GM18873 (cell line): Measurements from ENCODE around the gene COA6.
"Not testable (repeated sequence)": the region's sequence is repeated elsewhere in the genome, so short reads cannot be mapped to it uniquely, and the experiment has no call there.

Source experiments
- ATAC-seq: cut with Tn5 transposase; IDR thresholded peaks from one replicate; pipeline ENCODE4 v1.9.1; 2021; ENCODE audit warnings: mild to moderate bottlenecking, moderate library complexity, moderate number of reproducible peaks; ENCODE audit not compliant: unreplicated experiment, low FRiP score

Gene COA6

DNA sequence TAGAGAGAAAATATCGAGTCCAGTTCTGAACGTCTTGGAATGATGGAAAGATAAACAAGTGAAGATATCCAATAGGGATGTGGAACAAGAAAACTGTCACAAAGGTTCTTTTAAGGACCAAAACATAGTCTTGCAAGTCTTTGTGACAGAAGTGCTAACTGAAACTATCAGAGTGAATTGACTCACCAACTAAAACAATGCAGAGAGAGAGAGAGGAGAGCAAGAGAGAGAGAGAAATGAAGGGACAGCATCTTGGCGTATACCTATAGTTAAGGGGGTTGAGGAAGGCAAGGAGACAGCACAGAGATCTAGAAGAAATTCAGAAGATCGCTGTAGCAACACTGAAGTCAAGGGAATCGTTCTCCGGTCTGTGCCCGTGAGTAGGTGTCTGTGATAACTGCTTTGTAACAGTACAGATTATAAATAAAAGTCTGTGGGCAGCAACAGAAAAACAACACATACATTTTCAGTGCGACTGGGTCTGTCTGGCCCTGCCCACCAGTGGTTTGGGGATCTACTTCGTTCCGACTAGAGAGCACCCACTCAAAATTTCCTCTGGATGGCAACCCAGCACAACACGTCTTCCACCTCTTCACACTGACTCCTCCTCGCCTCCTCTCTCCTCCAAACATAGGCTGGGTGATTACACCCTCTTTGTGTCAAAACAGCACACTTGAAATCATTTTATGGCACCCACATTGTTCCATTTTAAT, 4.8 kb upstream of the COA6 start:
- ATAC-seq, result no peak

- ATAC-seq, result no peak
Measured at GRCh38 chr1:234369033-234369430, 4.2 kb upstream of the COA6 start.

GRCh38 chr1:234369784-234370183, 3.5 kb upstream of the COA6 start:
- no peak for ATAC-seq

DNA sequence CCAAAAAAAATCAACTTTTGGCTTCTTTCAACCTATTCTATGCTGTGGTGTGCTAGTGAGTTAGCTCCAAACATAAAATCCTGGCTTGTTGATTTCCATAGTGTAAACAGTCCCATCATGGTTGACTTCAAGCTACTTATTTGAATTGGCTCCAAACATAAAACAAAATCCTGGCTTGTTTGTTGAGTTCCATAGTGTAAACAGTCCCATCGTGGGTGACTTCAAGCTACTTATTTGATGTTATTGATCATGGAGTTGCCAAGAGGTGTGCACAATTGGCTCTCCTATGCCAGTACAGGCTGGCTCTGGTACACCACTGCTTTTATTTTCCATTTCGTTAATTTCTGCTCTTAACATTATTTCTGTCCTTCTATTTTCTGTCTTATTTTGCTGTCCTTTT, 1.8 kb upstream of the COA6 start:
- no peak for ATAC-seq

DNA sequence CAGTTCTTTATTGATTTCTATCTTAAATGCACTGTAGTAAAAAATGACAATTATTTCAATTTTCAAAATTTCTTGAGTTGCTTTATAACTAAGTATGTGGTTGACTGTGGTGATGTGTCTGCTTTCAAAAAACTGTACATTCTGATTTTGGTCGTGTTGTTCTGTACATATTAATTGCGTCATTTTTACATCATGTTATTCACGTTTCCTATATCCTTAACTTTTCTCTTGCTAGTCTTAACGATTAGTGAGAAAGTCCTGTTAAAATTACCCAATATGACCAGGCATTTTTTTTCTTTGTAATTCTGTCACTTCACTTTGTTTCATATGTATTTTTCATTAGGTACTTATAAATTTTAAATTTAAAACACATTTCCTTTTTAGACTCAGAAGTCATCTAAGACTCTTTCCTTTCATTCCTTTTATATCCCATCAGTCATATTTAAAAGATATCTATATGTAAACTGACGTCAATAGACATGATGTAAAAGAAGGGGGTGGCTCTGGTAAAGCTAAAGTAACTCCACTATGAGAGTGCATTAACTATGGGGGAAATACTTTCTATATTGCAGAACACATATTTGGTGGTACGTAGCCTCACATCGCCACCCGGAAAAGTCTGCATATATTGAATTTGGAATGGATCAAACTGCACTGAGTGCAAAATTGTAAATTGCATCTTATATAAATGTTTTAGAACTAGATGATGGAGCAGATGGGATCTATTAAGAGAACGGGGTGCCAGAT, 1.1 kb upstream of the COA6 start:
- ATAC-seq, result no peak

DNA sequence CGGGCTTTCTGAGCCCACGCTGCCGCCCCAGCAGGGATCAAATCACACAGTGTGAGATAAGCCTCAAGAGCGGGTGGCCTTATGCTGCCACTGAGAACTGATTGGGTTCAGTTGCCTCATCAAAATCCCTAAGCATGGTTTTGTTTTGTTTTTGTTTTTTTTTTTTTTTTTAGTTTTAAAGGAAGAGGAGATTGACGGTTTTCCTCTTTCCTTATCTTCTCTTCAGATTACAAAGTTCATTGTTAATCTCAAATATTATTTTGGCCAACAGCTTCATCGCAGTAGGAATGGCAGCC, 651 bp downstream of the COA6 start:
- peak; percentile 15 for ATAC-seq

DNA sequence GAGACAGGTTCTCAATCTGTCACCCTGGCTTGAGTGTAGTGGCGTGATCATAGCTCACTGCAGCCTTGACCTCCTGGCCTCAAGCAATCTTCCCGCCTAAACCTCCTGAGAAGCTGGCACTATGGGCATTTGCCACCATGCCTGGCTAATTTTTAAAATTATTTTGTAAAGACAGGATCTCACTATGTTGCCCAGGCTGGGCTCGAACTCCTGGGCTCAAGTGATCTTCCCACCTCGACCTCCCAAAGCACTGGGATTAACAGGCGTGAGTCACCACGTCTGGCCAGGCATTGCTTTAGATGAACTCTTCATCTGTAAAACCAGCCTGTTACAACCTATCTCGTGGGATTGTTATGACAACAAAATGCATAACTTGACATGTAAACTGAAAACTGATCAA, 2.4 kb downstream of the COA6 start:
- no peak for ATAC-seq

DNA sequence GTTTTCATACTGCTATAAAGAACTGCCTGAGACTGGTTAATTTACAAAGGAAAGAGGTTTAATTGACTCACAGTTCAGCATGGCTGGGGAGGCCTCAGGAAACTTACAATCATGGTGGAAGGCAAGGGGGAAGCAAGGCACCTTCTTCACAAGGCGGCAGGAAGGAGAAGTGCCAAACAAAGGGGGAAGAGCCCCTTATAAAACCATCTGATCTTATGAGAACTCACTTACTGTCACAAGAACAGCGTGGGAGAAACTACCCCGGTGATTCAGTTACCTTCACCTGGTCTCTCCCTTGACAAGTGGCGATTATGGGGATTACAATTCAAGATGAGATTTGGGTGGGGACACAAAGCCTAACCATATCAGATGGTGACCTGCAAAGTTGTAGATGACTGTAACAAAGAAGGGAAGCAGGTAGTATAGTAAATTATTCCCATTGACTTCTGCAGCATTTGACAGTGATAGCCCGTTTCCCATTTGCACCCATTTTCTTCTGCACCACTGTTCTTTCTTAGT, 6.4 kb downstream of the COA6 start:
- not testable (repeated sequence) for ATAC-seq

GRCh38 chr1:234381699-234382555, 8.7 kb downstream of the COA6 start:
- no peak for ATAC-seq

DNA sequence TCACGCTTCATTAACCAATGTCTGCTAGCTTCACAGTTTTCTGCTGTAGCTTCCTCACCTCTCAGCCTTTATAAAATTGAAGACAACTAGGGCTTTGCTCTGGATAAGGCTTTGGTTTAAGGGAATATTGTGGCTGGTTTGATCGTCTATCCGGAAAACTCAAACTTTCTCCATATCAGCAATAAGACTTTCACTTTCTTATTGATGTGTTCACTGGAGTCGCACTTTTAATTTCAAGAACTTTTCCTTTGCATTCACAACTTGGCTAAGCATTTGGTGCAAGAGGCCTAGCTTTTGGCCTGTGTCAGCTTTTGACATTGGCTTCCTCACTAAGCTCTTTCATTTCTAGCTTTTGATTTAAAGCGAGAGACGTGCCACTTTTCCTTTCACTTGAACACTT, 12.9 kb downstream of the COA6 start:
- no peak for ATAC-seq

GRCh38 chr1:234388094-234388493, 14.8 kb downstream of the COA6 start:
- no peak for ATAC-seq

GRCh38 chr1:234393190-234393589, 19.9 kb downstream of the COA6 start:
- ATAC-seq, result no peak

- no peak for ATAC-seq
Measured at GRCh38 chr1:234395297-234395696, 22.0 kb downstream of the COA6 start.

DNA sequence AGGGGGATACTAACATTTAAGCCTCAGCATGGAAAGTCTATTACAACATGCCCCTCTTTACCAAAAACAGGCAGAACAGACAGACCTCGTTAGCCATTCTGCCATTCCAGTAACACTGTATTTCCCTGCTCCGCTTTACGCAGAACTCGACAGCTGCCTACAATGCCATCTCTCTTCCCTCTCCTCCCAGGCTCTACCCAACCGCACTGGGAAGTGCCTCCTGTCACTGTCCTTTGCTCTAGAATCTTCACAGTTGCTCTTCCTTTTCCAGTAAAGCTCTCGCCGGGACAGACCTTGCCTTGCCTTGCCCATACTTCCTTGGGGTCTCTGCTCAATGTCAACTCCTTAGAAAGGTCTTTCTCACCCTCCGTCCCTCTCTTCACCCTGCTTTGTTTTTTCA, 22.8 kb downstream of the COA6 start:
- no peak for ATAC-seq

DNA sequence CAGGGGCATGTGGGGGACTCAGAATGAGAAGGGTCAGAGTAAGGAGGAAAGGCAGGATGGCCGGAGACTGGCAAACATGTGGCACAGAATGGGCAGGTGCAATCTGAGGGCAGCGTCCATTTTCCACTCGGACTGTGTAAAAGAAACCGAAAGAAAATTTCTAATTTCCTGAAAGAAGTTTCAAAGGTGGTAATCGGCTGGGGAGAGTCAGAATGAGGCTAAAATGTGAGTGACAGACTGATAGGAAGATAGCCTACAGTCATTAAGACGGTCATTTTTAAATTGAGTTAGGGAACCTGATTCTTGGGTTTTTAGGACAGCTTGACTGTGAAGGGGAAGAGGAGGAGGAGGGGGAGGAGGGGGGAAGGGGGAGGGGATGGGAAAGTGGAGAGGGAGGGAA, 23.6 kb downstream of the COA6 start:
- peak; percentile 37 for ATAC-seq

DNA sequence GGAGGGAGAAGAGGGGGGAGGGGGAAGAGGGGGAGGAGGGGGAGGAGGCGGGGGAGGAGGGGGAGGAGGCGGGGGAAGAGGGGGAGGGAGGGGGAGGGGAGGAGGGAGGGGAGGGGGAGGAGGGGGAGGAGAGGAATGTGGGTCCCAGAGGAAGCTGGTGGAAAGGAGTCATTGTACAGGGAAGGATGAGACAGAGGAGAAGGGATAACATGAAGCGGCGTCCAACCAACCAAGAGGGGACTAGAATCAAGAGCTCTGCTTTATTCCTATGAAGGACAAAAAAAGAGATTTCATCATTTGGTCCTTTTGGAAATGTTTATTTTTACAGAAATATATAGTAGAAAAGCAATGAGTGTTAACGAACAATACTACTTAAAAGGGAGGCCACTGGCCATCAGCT, 24.5 kb downstream of the COA6 start:
- ATAC-seq, result no peak

- no peak for ATAC-seq
Measured at GRCh38 chr1:234398849-234399381, 25.7 kb downstream of the COA6 start.

DNA sequence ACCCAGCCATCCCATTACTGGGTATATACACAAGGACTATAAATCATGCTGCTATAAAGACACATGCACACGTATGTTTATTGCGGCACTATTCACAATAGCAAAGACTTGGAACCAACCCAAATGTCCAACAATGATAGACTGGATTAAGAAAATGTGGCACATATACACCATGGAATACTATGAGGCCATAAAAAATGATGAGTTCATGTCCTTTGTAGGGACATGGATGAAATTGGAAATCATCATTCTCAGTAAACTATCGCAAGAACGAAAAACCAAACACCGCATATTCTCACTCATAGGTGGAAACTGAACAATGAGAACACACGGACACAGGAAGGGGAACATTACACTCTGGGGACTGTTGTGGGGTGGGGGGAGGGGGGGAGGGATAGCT, 26.3 kb downstream of the COA6 start:
- not testable (repeated sequence) for ATAC-seq

DNA sequence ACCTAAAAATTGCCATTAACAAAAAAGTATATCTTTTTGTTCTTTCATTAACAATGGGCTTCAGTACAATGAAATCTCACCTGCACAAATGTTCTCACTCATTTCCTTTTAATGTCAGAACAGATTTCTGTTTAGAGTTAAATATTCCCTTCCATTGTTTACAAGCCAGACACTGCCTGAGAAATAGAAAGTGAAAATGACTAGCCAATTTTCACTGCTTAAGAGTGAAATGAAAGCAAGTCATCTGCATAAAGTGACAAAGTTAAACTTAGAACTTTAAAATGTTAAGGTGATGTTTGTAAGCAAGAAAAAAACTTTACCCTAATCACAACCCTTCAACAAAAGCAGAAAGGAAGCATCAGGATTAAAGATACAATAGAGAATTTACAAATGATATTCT, 27.5 kb downstream of the COA6 start:
- no peak for ATAC-seq

DNA sequence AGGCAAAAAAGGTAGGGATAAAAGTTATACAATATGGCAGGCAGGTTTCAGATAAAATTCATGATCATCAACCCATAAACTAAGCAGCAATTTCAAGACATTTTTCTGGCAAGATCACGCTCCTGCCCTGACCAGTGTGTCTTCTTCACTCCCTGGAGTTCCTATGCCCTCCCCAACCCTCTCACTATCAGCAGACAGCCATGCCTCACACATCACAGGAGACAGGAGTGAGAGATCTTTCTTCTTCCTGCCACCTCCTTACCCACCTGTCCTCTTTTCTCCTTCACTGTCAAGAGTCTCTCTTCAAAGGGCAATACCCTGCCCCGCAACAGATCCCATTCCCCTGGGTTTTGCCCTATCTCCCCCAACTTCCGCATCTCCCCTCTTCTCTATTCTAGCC, 28.4 kb downstream of the COA6 start:
- no peak for ATAC-seq

DNA sequence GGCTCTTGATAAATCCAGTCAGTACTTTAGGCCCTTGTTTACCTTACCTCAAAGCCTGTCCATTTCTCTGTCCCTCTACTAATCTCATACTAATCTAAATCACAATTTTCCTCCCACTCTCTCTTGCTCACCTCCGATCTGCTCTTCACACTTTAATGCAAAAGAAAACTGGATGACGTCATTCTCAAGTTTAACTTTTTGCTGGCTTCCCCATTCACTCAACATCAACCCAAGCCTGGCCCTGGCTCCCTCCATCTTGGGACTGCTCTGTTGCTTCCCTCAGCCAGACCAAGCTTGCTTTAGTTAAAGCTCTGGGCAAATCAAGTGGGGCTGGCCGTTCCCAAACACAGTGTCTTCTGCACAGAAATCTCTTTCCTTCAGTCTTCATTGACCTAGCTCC, 29.7 kb downstream of the COA6 start:
- no peak for ATAC-seq
